ENCODE data around the gene RGS9.
"Not testable (repeated sequence)": the region's sequence is repeated elsewhere in the genome, so short reads cannot be mapped to it uniquely, and the experiment has no call there.

RGS9 gene

GRCh38 chr17:65156835-65157565 lies 19.8 kb downstream of the RGS9 start:
- no peak for DNase-seq (ENCODE audit: low spot score)

- DNase-seq (ENCODE audit: low spot score), result no peak
Observed at GRCh38 chr17:65158041-65158440, 20.9 kb downstream of the RGS9 start.

- DNase-seq (ENCODE audit: low spot score), result no peak
Observed at GRCh38 chr17:65158622-65159021, 21.5 kb downstream of the RGS9 start.

GRCh38 chr17:65160516-65160915 lies 23.3 kb downstream of the RGS9 start:
- DNase-seq (ENCODE audit: low spot score), result no peak

- DNase-seq (ENCODE audit: low spot score), result peak; percentile 44
Observed at GRCh38 chr17:65163990-65164495, 26.9 kb downstream of the RGS9 start.

- no peak for DNase-seq (ENCODE audit: low spot score)
Observed at GRCh38 chr17:65166787-65167186, 29.6 kb downstream of the RGS9 start.

GRCh38 chr17:65167566-65167965 lies 30.4 kb downstream of the RGS9 start:
- no peak for DNase-seq (ENCODE audit: low spot score)

- DNase-seq (ENCODE audit: low spot score), result no peak
Observed at GRCh38 chr17:65169691-65170090, 32.5 kb downstream of the RGS9 start.

- DNase-seq (ENCODE audit: low spot score), result no peak
Observed at GRCh38 chr17:65170839-65171238, 33.7 kb downstream of the RGS9 start.

GRCh38 chr17:65171752-65172151 lies 34.6 kb downstream of the RGS9 start:
- no peak for DNase-seq (ENCODE audit: low spot score)

- DNase-seq (ENCODE audit: low spot score), result no peak
Observed at GRCh38 chr17:65172496-65173136, 35.4 kb downstream of the RGS9 start.

GRCh38 chr17:65173284-65173793 lies 36.2 kb downstream of the RGS9 start:
- no peak for DNase-seq (ENCODE audit: low spot score)

- DNase-seq (ENCODE audit: low spot score), result no peak
Observed at GRCh38 chr17:65173976-65174683, 37.0 kb downstream of the RGS9 start.

GRCh38 chr17:65174974-65175373 lies 37.8 kb downstream of the RGS9 start:
- no peak for DNase-seq (ENCODE audit: low spot score)

GRCh38 chr17:65175952-65176351 lies 38.8 kb downstream of the RGS9 start:
- no peak for DNase-seq (ENCODE audit: low spot score)

- DNase-seq (ENCODE audit: low spot score), result no peak
Observed at GRCh38 chr17:65176646-65177409, 39.7 kb downstream of the RGS9 start.

- DNase-seq (ENCODE audit: low spot score), result peak; percentile 80
Observed at GRCh38 chr17:65177901-65178300, 40.7 kb downstream of the RGS9 start.

- DNase-seq (ENCODE audit: low spot score), result not testable (repeated sequence)
Observed at GRCh38 chr17:65180276-65180675, 43.1 kb downstream of the RGS9 start.

GRCh38 chr17:65180752-65181236 lies 43.6 kb downstream of the RGS9 start:
- DNase-seq (ENCODE audit: low spot score), result not testable (repeated sequence)

- DNase-seq (ENCODE audit: low spot score), result no peak
Observed at GRCh38 chr17:65181237-65182061, 44.3 kb downstream of the RGS9 start.

GRCh38 chr17:65182233-65182632 lies 45.1 kb downstream of the RGS9 start:
- DNase-seq (ENCODE audit: low spot score), result no peak
